T-cell (primary cell): Measurements from ENCODE around the gene DERL2. TPM values are rescaled to one million over a fixed set of nuclear protein-coding genes. Genes with fewer than 3 reads are reported as not detected.
"Not testable (repeated sequence)": the region's sequence is repeated elsewhere in the genome, so short reads cannot be mapped to it uniquely, and the experiment has no call there.

Experiments
- ATAC-seq, 4 experiments: fragments of 200-7000 bp in 3 of 4; fragments of 150-1000 bp in 1 of 4; cut with Tn5 transposase; replicated peaks in 1 of 4; 1 replicate in 3 of 4; 2 replicates in 1 of 4; pipeline ENCODE4 v1.10.0; 2021; ENCODE audit warnings: moderate library complexity in 3 of 4, mild to moderate bottlenecking in 2 of 4, moderate number of reproducible peaks in 1 of 4
- CTCF ChIA-PET, 2 donors: fragments of 300-600 bp; sonication (Branson Sonifier 250); formaldehyde crosslinking; loops; one replicate each; lab custom pipeline; 2022; ENCODE audit warnings: antibody characterized with exemption in 2 of 2; lab: Charles Lee
- POLR2A ChIA-PET, 2 donors: fragments of 300-600 bp; sonication (Branson Sonifier 250); formaldehyde crosslinking; loops; one replicate each; lab custom pipeline; 2022; ENCODE audit warnings: antibody characterized with exemption in 2 of 2; lab: Charles Lee
- DNase-seq, 35 experiments: peaks; one replicate each; pipeline versions ENCODE4 v3.0.0 to v3.0.0-alpha.2; 2013 to 2023
- H3K27ac ChIP-seq: one replicate; pipeline ENCODE4 v1.5.1; 2013; ENCODE audit warnings: low read length
- H3K27me3 ChIP-seq, 2 experiments: replicated peaks in 1 of 2; 1 replicate in 1 of 2; 2 replicates in 1 of 2; pipeline versions ENCODE4 v1.6.1 to v1.7.0; 2013; ENCODE audit warnings: low read length in 1 of 2, mixed read lengths in 1 of 2; ENCODE audit not compliant: control insufficient read depth in 2 of 2, insufficient read depth in 2 of 2; ENCODE audit errors: extremely low read depth in 1 of 2
- H3K36me3 ChIP-seq, 2 donors: 1 replicate in 1 of 2; 2 replicates in 1 of 2; pipeline versions ENCODE4 v1.6.1 to v1.7.0; 2013; ENCODE audit warnings: low read length in 1 of 2; ENCODE audit not compliant: control insufficient read depth in 2 of 2, insufficient read depth in 1 of 2; ENCODE audit errors: extremely low read depth in 1 of 2
- H3K4me1 ChIP-seq, 2 experiments: 1 replicate in 1 of 2; 2 replicates in 1 of 2; pipeline versions ENCODE4 v1.6.1 to v1.7.0; 2013; ENCODE audit warnings: low read length in 2 of 2, mixed read lengths in 1 of 2; ENCODE audit not compliant: insufficient read depth in 2 of 2, control insufficient read depth in 1 of 2; ENCODE audit errors: extremely low read depth in 1 of 2
- H3K4me3 ChIP-seq, 2 donors: 1 replicate in 1 of 2; 2 replicates in 1 of 2; pipeline versions ENCODE4 v1.5.1 to v1.7.0; 2013; ENCODE audit warnings: mild to moderate bottlenecking in 2 of 2, low read length in 1 of 2, moderate library complexity in 1 of 2; ENCODE audit not compliant: control insufficient read depth in 1 of 2; ENCODE audit errors: extremely low read depth in 1 of 2
- H3K9me3 ChIP-seq: 2 replicates; pipeline ENCODE4 v1.7.0; 2013
- H3K27ac Mint-ChIP-seq, 2 donors: one replicate each; pipeline ENCODE4 v1.8.0; 2020 to 2021; ENCODE audit warnings: mild to moderate bottlenecking in 2 of 2, mixed read lengths in 2 of 2
- H3K27me3 Mint-ChIP-seq, 2 donors: one replicate each; pipeline ENCODE4 v1.8.0; 2021 to 2022; ENCODE audit warnings: mixed read lengths in 2 of 2
- H3K36me3 Mint-ChIP-seq: one replicate; pipeline ENCODE4 v1.8.0; 2021; ENCODE audit warnings: mixed read lengths
- H3K4me1 Mint-ChIP-seq, 3 donors: one replicate each; pipeline ENCODE4 v1.8.0; 2020 to 2022; ENCODE audit warnings: mixed read lengths in 3 of 3, mild to moderate bottlenecking in 1 of 3
- H3K4me3 Mint-ChIP-seq, 3 donors: one replicate each; pipeline ENCODE4 v1.8.0; 2020 to 2022; ENCODE audit warnings: mild to moderate bottlenecking in 3 of 3, mixed read lengths in 3 of 3, moderate library complexity in 3 of 3
- H3K9me3 Mint-ChIP-seq, 3 donors: one replicate each; pipeline ENCODE4 v1.8.0; 2020 to 2022; ENCODE audit warnings: mixed read lengths in 3 of 3
- WGBS: methylation state at CpG from one replicate; pipeline ENCODE4 v1.1.5; 2013; ENCODE audit warnings: missing lambda C conversion rate; ENCODE audit not compliant: insufficient coverage; 5-methylcytosine and 5-hydroxymethylcytosine counted together
- total RNA-seq, 35 experiments: library from RNA in 6 of 35; stranded (reverse) in 6 of 35; fragments of 120-200 nt in 1 of 35; gene quantifications; one replicate each; pipeline versions ENCODE4 v1.2.1 to v1.2.4 and lab custom pipeline; 2013 to 2026

DERL2 gene
- total RNA-seq, 5 donors from 2014 or later (not counting 1 experiment from before 2014, with no cell fraction given), result 58.2 to 73.9 (median 64.0) TPM

DNA sequence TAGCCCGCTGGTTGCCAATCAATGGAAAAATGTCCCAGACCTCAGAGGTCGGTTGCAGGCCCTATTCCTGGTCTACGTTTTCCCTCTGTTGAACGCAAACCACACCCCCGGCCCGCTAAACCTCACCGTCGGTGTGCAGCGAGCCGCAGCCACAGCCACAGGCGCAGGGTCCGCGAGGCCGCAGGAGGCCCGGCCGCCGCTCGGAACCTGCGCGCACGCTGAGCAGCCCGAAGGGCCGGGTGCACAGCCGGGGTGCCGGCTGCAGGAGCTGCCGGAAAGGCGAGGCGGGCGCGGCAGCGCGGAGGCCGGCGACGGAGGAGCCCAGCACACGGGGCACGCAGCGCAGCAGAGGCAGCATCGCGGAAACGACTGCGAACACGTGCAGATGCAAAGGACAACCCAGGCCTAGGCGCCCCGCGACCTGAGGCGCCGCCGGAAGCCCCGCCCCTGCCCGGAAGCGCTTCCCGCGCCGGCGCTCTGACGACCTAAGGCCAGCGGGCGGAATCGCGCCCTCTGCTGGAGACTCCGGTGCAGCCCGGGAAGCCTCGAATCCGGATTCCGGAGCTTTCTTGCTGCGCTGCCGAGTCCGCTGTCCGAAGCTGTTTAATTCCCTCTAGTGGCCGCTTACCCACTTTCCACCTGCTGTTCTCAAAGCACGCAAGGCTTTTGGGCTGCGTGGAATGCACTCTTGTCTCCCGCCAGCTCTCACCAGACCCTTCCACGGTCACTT is 47.1 kb downstream of the DERL2 start, which contains the start of gene C1QBP:
Gene C1QBP, minus strand, starts transcription at position 440 of the 730 bp plus-strand sequence. Its CDS starts 82 bp downstream, at position 358.
- Histone ChIP-seq H3K9me3 (no peaks in the 10 kb centered on the region), H3K4me1 (peaks cover 7 to 22% of the 10 kb centered on the region in 2 experiments), H3K27ac (peak within 1 kb of the TSS; percentile 84), H3K36me3 (peaks cover 6 to 43% of the 10 kb centered on the region in 2 donors), H3K4me3 (peak within 1 kb of the TSS; percentile 69 to 82), H3K27me3 (no peaks in the 10 kb centered on the region)
- DNase-seq (peak; percentile 78 to 97 (median 87)), ATAC-seq (peak; percentile 89 to 97 (median 91))
- Mint-ChIP-seq H3K4me1 (peaks cover 33 to 41% (median 40%) of the 10 kb centered on the region in 3 donors), H3K27me3 (no peaks in the 10 kb centered on the region), H3K27ac (peak within 1 kb of the TSS; percentile 96), H3K4me3 (peak within 1 kb of the TSS; percentile 73 to 84 (median 79)), H3K36me3 (peaks cover 22% of the 10 kb centered on the region), H3K9me3 (no peaks in the 10 kb centered on the region)
- POLR2A ChIA-PET, result interaction anchor here (0.6 kb wide), 2 partner anchors 8 to 29 kb away, joined by 3 read pairs; no protein-coding TSS in a partner anchor
- CTCF ChIA-PET, result interaction anchor here (0.6 to 3.1 kb wide), 6 partner anchors 15 to 1683 kb away, joined by 3 to 18 read pairs (median 6); partner anchors contain the start of genes NUP88 (in 1 of the 2), RPAIN (in 1 of the 2) and ZNF594 (in 1 of the 2)
- under 1% methylated on average over 65 of the region's 75 CpGs for WGBS

- no peak for ATAC-seq
- Mint-ChIP-seq H3K27me3 (no peaks in the 10 kb centered on the region), H3K4me1 (peaks cover 33 to 41% (median 40%) of the 10 kb centered on the region in 3 donors), H3K27ac (peak overlapping the region; percentile 77 to 86), H3K9me3 (no peaks in the 10 kb centered on the region), H3K4me3 (peak overlapping the region; percentile 73 to 84 (median 79)), H3K36me3 (peaks cover 32% of the 10 kb centered on the region)
- H3K27ac ChIP-seq, result peak overlapping the region; percentile 54
- WGBS, result no CpG with 5 or more reads among the region's 5 CpGs
- H3K9me3 ChIP-seq, result no peaks in the 10 kb centered on the region
- H3K27me3 ChIP-seq, result no peaks in the 10 kb centered on the region
- H3K4me1 ChIP-seq, result peaks cover 7 to 22% of the 10 kb centered on the region in 2 experiments
- ChIA-PET CTCF (interaction anchor here in 1 of 2 donors (1.9 kb wide), 1 partner anchor 14 kb away, joined by 5 read pairs; no protein-coding TSS in a partner anchor), POLR2A (interaction anchor here in 1 of 2 donors (0.6 kb wide), 1 partner anchor 34 kb away, joined by 3 read pairs; no protein-coding TSS in a partner anchor)
- H3K4me3 ChIP-seq, result peak overlapping the region in 1 of 2 donors; percentile 69
- DNase-seq, result peak in 1 of 35 experiments; percentile 13
- peaks cover 14 to 45% of the 10 kb centered on the region in 2 donors for H3K36me3 ChIP-seq
These were observed 48.2 kb downstream of the DERL2 start for GRCh38 chr17:5437721-5438317.

DNA sequence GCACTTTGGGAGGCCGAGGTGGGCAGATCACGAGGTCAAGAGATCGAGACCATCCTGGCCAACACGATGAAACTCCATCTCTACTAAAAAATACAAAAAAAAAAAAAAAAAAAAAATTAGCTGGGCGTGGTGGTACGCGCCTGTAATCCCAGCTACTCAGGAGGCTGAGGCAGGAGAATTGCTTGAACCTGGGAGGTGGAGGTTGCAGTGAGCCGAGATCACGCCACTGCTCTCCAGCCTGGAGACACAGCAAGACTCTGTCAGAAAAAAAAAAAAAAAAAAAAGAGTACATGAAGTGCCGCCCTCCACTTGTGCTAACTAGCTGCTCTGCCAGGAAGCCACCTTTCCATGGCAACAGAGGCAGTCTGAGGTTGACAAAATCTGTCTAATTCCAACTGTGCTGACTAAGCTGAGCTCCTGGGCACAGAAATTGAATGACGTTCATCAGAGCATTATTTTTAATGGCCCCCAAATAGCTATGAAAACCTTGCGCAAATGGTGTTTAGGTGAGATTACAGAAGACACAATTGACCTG is 50.1 kb downstream of the DERL2 start:
- not testable (repeated sequence) for H3K4me3 Mint-ChIP-seq
- 33% methylated on average over 1 of the region's 12 CpGs for WGBS

DNA sequence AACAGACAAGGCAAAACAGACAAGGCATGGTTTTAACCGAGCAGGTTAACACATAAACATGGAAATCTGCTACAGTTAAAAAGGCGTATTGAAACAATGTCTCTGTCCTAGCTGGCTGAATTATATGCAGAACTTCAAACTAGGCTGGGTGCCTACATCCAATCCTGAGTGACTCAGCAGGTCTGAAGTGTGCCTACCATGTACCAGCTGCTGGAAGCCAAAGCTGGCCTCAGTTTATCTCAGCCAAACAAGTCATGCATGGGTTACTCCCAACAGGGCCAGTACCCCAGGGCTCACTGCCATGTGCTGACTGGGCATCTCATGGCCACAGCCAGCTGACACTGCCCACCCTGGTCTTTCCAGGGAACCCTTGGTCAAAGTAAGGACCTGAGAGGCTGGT is 51.0 kb downstream of the DERL2 start:
- H3K27me3 Mint-ChIP-seq, result no peaks in the 10 kb centered on the region
- H3K36me3 ChIP-seq, result peaks cover 25 to 66% of the 10 kb centered on the region in 2 donors
- peaks cover 32 to 39% (median 38%) of the 10 kb centered on the region in 3 donors for H3K4me1 Mint-ChIP-seq
- H3K27me3 ChIP-seq, result no peaks in the 10 kb centered on the region
- H3K4me1 ChIP-seq, result peaks cover 7 to 22% of the 10 kb centered on the region in 2 experiments
- POLR2A ChIA-PET, result no interaction called here
- H3K27ac ChIP-seq, result no peak overlapping the region
- no peaks in the 10 kb centered on the region for H3K9me3 Mint-ChIP-seq
- no peak overlapping the region for H3K4me3 Mint-ChIP-seq
- H3K4me3 ChIP-seq, result no peak overlapping the region
- H3K9me3 ChIP-seq, result no peaks in the 10 kb centered on the region
- H3K36me3 Mint-ChIP-seq, result peaks cover 51% of the 10 kb centered on the region
- ATAC-seq, result no peak
- CTCF ChIA-PET, result no interaction called here
- DNase-seq, result no peak
- peak overlapping the region; percentile 44 to 46 for H3K27ac Mint-ChIP-seq
- WGBS, result 92% methylated on average over 2 of the region's 2 CpGs

More for the DNA sequence above, 50.1 kb downstream of the DERL2 start:
- POLR2A ChIA-PET, result interaction anchor here in 1 of 2 donors (0.6 kb wide), 2 partner anchors 14 to 996 kb away, joined by 3 to 4 read pairs; no protein-coding TSS in a partner anchor
- H3K27me3 ChIP-seq, H3K9me3 ChIP-seq, ATAC-seq, H3K9me3 Mint-ChIP-seq, H3K4me3 ChIP-seq, H3K27ac ChIP-seq, H3K27me3 Mint-ChIP-seq: not testable (repeated sequence)
- CTCF ChIA-PET, result interaction anchor here in 1 of 2 donors (0.7 kb wide), 1 partner anchor 1740 kb away, joined by 4 read pairs; no protein-coding TSS in a partner anchor
- peak in 1 of 35 experiments; percentile 5 for DNase-seq
- Mint-ChIP-seq H3K36me3 (peaks cover 46% of the 10 kb centered on the region), H3K4me1 (peaks cover 33 to 41% (median 40%) of the 10 kb centered on the region in 3 donors), H3K27ac (peak overlapping the region; percentile 12 to 19)
- H3K36me3 ChIP-seq, result peaks cover 22 to 60% of the 10 kb centered on the region in 2 donors
- H3K4me1 ChIP-seq, result peaks cover 7 to 22% of the 10 kb centered on the region in 2 experiments

DNA sequence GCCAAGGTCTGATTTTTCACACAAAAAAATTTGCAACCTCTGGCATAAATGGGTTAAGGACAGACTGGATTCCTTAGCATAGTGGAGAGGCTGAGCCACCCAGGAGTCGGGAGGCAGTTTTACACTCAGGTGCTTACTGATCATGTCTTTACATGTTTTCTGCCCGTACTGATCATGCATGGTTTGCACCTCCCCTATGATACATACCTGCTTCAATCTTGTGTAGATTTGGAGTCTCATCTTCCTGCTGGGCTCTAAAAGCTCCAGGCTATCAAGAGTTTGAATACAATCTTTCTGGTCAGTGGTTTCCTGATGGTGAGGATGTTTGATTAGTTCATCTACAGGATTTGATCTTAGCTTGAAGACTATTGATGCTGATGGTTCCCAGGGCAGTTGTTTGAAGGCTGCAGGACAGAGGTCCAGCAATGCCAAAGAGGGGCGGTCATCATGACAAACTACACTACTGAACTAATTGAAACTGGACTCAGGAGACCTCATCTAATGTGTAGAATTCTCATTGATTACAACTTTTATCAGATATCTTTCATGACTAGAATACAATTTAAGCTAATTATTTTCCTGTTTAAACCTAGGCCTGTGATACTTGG is 53.9 kb downstream of the DERL2 start:
- CTCF ChIA-PET, result no interaction called here
- ATAC-seq (no peak), DNase-seq (no peak)
- Mint-ChIP-seq H3K27me3 (no peaks in the 10 kb centered on the region), H3K4me1 (peaks cover 11 to 18% (median 16%) of the 10 kb centered on the region in 3 donors), H3K36me3 (peaks cover 68% of the 10 kb centered on the region), H3K9me3 (no peaks in the 10 kb centered on the region), H3K4me3 (no peak overlapping the region), H3K27ac (no peak overlapping the region)
- H3K27ac ChIP-seq, result no peak overlapping the region
- POLR2A ChIA-PET, result no interaction called here
- H3K36me3 ChIP-seq, result peaks cover 28 to 84% of the 10 kb centered on the region in 2 donors
- H3K4me3 ChIP-seq, result no peak overlapping the region
- H3K27me3 ChIP-seq, result no peaks in the 10 kb centered on the region
- H3K4me1 ChIP-seq, result peaks cover 0 to 4% of the 10 kb centered on the region in 2 experiments
- WGBS, result 100% methylated on average over 1 of the region's 3 CpGs
- no peaks in the 10 kb centered on the region for H3K9me3 ChIP-seq
